Stimulated activated naive B cell treated with anti-CD40 and anti-IgM and Interleukin-4, amounts not matched to agents 10 μg/mL and 1 μg/mL and 100 μg/mL, for 72 hours (primary cell): ENCODE results near the gene SAMD11.

ENCODE experiments used
- ATAC-seq, 2 donors: fragments of 150-1000 bp; cut with Tn5 transposase; replicated peaks; 2 replicates each; pipeline ENCODE4 v1.10.0; 2021; ENCODE audit warnings: moderate library complexity in 1 of 2
- DNase-seq: peaks from one replicate; pipeline ENCODE4 v3.0.0; 2021
- H3K27ac Mint-ChIP-seq: one replicate; pipeline ENCODE4 v1.8.0; 2022; ENCODE audit warnings: mild to moderate bottlenecking, mixed read lengths
- H3K27me3 Mint-ChIP-seq, 2 donors: one replicate each; pipeline ENCODE4 v1.8.0; 2022; ENCODE audit warnings: mixed read lengths in 2 of 2
- H3K36me3 Mint-ChIP-seq, 2 donors: one replicate each; pipeline ENCODE4 v1.8.0; 2022; ENCODE audit warnings: mixed read lengths in 2 of 2, mild to moderate bottlenecking in 1 of 2
- H3K4me1 Mint-ChIP-seq, 2 donors: one replicate each; pipeline ENCODE4 v1.8.0; 2022; ENCODE audit warnings: mixed read lengths in 2 of 2, mild to moderate bottlenecking in 1 of 2
- H3K4me3 Mint-ChIP-seq, 2 donors: one replicate each; pipeline ENCODE4 v1.8.0; 2022; ENCODE audit warnings: mild to moderate bottlenecking in 2 of 2, mixed read lengths in 2 of 2, moderate library complexity in 1 of 2
- H3K9me3 Mint-ChIP-seq, 2 donors: one replicate each; pipeline ENCODE4 v1.8.0; 2022; ENCODE audit warnings: mixed read lengths in 2 of 2, mild to moderate bottlenecking in 1 of 2

The SAMD11 gene

DNA sequence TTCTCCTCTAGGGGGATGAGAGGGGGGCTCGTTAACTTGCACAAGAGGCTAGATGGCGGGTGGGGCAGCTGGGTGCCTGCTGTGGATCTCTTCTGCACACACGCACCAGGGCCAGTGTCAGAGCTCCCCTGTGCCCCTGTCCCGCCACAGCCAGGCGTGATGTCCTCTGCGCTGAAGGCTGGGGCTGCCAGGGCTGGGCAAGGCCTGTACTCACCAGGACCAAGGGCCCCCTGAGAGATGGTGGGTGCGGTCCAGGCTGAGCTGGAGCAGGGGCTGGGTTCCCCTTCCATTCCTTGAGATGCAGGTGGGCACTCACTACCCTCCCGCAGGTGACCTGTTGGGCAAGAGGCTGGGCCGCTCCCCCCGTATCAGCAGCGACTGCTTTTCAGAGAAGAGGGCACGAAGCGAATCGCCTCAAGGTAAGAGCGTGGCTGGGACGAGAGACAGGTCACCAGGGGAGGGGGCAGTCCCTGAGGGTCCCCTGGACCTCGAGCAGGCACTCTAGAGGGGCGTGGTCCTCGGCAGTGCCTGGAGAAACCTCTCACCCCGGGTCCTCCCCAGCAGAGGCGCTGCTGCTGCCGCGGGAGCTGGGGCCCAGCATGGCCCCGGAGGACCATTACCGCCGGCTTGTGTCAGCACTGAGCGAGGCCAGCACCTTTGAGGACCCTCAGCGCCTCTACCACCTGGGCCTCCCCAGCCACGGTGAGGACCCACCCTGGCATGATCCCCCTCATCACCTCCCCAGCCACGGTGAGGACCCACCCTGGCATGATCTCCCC, 15.2 kb downstream of the SAMD11 start:
- Mint-ChIP-seq H3K4me1 (peaks cover 16 to 20% of the 10 kb centered on the region in 2 donors), H3K4me3 (no peak overlapping the region), H3K9me3 (no peaks in the 10 kb centered on the region), H3K27me3 (peaks cover 49 to 59% of the 10 kb centered on the region in 2 donors), H3K27ac (no peak overlapping the region), H3K36me3 (peaks cover under 1 to 1% of the 10 kb centered on the region in 2 donors)
- no peak for DNase-seq
- ATAC-seq = no peak

DNA sequence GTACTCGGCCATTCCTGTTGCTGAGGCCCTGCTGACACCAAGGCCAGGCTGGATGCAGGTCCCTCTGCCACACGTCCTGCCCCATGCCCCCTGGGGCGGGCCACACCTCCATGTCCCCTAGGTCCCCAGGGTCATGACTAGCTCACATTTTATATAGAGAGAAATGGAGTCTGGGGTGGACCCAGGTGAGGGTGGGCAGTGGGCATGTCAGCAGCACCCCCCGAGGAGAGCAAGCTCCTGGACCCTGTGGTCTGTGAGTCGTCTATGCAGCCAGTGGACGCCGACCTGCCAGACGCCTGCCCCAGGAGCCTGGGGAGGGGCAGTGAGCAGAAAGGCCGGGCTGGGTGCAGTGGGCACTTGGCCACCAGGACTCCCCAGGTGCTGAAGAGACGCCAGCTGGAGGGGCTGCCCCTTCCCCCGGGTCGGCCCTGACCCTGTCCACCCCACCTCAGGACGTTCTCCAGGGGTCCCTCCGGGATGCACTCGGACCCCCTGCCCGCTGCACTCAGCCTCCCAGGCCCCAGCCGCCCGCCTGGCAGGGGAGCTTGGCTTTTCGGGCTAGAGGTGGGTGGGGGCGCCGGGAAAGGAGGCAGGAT, 15.9 kb downstream of the SAMD11 start:
- no peak overlapping the region for H3K27ac Mint-ChIP-seq
- H3K4me3 Mint-ChIP-seq = peak overlapping the region in 1 of 2 donors; percentile 75

DNA sequence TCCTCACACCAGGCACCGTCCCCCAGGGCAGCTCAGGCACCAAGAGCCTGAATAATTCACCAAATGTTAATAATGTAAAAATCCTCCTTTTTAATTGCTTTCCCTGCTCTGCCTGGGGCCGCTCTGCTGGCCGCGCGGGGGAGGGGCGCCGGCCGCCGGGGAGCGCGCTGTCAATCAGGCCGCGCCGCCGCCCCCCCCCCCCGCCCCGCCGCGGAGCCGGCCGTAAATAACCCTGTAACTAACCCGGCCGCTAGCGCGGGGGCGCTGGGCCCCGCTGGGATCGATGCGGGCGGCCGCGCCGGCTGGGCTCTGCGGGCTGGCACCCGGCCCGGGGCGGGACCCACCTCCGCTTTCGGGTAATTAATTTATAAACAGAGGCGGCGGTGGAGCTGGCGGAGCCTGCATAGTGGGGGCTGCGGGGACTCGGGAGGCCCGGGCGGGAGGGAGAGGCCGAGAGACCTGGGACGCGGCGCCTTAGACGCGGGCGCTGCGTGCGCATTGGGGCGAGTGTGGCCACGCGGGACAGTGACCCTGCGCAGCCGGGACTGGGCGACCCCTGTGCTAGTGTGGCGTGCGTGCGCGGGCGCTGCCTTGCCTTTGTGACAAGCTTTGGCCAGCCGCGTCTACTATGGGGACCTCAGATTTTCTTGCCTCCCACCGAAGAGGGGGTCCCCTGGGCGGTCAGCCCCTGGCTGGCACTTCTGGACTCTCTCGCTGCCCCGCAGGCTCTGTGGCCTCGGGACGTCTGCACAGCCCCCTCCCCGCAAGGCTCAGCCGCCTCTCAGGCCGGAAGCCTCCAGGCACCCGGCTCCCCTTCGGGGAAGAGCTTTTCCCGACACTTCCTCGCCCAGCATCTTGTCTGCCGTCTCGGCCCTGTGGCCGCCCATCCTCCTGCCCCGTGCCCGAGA, 16.6 kb downstream of the SAMD11 start:
- Mint-ChIP-seq H3K36me3 (peaks cover 10 to 12% of the 10 kb centered on the region in 2 donors), H3K27ac (no peak overlapping the region), H3K4me3 (peak overlapping the region; percentile 46 to 75), H3K9me3 (no peaks in the 10 kb centered on the region), H3K27me3 (peaks cover 42 to 52% of the 10 kb centered on the region in 2 donors), H3K4me1 (peaks cover 14 to 20% of the 10 kb centered on the region in 2 donors)
- DNase-seq = no peak
- ATAC-seq = peak; percentile 26 to 35

More for the DNA sequence above, 15.9 kb downstream of the SAMD11 start:
- H3K27me3 Mint-ChIP-seq = peaks cover 49 to 59% of the 10 kb centered on the region in 2 donors
- no peaks in the 10 kb centered on the region for H3K9me3 Mint-ChIP-seq
- DNase-seq (no peak), ATAC-seq (no peak)
- peaks cover 16 to 20% of the 10 kb centered on the region in 2 donors for H3K4me1 Mint-ChIP-seq
- H3K36me3 Mint-ChIP-seq = peaks cover 4 to 5% of the 10 kb centered on the region in 2 donors

DNA sequence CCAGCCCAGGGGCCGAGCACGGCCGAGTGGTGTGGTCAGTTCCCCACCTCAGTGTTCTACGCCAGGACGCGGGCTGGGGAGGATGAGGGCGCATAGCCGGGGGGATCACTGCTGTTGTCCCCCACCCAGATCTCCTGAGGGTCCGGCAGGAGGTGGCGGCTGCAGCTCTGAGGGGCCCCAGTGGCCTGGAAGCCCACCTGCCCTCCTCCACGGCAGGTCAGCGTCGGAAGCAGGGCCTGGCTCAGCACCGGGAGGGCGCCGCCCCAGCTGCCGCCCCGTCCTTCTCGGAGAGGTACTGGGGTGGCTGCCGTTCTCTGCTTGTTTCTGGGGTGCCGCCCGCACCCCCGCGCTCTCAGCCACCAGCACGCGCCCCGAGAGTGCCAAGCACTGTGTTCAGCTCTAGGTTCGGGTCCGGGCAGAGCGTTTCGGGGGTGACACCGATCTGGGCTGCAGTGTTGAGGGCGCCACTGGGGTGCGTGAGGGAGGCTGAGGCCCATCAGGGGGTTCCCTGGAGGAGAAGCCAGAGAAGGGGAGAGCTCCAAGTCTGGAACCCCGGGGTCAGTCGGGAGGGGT, 17.4 kb downstream of the SAMD11 start:
- H3K4me3 Mint-ChIP-seq = peak overlapping the region; percentile 75 to 80
- DNase-seq = no peak
- peaks cover 17 to 19% of the 10 kb centered on the region in 2 donors for H3K36me3 Mint-ChIP-seq
- H3K4me1 Mint-ChIP-seq = peaks cover 14 to 26% of the 10 kb centered on the region in 2 donors
- peaks cover 36 to 46% of the 10 kb centered on the region in 2 donors for H3K27me3 Mint-ChIP-seq
- H3K9me3 Mint-ChIP-seq = no peaks in the 10 kb centered on the region
- peak; percentile 8 to 10 for ATAC-seq
- H3K27ac Mint-ChIP-seq = peak overlapping the region; percentile 80

DNA sequence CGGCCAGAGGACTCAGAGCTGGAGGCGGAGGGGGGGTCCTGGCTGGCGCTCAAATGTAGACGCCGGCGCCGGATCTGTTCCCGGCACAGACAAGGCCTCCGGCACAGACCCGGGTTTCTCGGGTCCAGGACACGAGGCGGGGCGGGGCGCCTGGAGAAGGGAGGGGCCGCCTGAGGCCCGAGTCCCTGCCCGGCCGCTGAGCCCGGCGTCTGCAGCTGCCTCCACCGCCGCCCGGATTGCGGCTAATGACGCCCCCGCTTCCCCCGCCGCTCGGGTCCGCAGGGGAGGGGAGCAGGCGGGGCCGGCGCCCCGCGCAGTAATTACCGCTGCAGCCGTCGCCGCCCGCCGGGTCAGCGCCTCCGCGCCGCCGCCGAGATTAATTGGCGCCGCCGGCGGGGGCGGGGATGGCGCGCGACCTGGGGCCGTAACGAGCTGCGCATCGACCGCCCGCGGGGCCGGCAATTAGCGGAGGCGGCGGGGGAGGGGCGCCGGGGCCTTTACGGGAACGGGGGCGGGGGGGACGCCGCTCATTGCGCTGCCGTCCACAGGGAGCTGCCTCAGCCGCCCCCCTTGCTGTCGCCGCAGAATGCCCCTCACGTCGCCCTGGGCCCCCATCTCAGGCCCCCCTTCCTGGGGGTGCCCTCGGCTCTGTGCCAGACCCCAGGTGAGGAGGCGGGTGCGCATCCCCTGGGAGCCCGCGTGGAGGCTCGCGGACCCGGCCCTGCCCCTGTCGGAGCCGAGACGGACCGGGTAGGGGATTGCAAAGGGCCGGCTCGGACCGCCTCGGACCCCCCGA, 18.1 kb downstream of the SAMD11 start:
- no peaks in the 10 kb centered on the region for H3K9me3 Mint-ChIP-seq
- H3K4me1 Mint-ChIP-seq = peaks cover 14 to 26% of the 10 kb centered on the region in 2 donors
- peak overlapping the region; percentile 75 to 80 for H3K4me3 Mint-ChIP-seq
- peak overlapping the region; percentile 80 for H3K27ac Mint-ChIP-seq
- H3K36me3 Mint-ChIP-seq = peaks cover 23 to 24% of the 10 kb centered on the region in 2 donors
- DNase-seq = no peak
- H3K27me3 Mint-ChIP-seq = peaks cover 34 to 43% of the 10 kb centered on the region in 2 donors
- ATAC-seq = peak; percentile 38

DNA sequence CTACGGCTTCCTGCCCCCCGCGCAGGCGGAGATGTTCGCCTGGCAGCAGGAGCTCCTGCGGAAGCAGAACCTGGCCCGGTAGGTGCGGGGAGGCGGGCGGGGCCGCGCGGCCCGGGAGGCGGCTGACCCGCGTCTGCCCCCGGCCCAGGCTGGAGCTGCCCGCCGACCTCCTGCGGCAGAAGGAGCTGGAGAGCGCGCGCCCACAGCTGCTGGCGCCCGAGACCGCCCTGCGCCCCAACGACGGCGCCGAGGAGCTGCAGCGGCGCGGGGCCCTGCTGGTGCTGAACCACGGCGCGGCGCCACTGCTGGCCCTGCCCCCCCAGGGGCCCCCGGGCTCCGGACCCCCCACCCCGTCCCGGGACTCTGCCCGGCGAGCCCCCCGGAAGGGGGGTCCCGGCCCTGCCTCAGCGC, 18.7 kb downstream of the SAMD11 start:
- no peak overlapping the region for H3K27ac Mint-ChIP-seq
- DNase-seq (no peak), ATAC-seq (peak; percentile 4 to 11)
- peaks cover 28 to 29% of the 10 kb centered on the region in 2 donors for H3K36me3 Mint-ChIP-seq
- H3K9me3 Mint-ChIP-seq = no peaks in the 10 kb centered on the region
- peak overlapping the region in 1 of 2 donors; percentile 6 for H3K4me3 Mint-ChIP-seq
- H3K27me3 Mint-ChIP-seq = peaks cover 28 to 39% of the 10 kb centered on the region in 2 donors
- H3K4me1 Mint-ChIP-seq = peaks cover 14 to 26% of the 10 kb centered on the region in 2 donors

DNA sequence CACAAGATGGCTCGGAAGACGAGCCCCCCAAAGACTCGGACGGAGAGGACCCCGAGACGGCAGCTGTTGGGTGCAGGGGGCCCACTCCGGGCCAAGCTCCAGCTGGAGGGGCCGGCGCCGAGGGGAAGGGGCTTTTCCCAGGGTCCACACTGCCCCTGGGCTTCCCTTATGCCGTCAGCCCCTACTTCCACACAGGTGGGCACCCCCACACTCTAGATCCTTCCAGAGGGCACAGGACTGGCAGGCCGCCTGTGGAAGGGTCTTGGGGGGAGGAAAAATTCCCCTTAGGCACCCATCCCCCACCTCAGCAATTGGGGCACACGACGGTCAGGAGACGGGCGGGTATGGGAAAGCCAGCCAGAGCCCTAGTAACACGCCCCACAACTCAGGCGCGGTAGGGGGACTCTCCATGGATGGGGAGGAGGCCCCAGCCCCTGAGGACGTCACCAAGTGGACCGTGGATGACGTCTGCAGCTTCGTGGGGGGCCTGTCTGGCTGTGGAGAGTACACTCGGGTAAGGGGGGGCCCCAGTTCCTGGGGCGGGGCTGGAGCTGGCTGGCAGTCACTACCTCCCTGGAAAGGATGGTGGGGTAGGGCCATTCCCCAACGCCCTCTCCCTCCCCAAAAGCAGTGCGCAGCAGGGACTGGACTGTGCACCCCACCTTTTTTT, 19.3 kb downstream of the SAMD11 start:
- H3K4me1 Mint-ChIP-seq = peaks cover 12 to 26% of the 10 kb centered on the region in 2 donors
- H3K4me3 Mint-ChIP-seq = no peak overlapping the region
- no peaks in the 10 kb centered on the region for H3K9me3 Mint-ChIP-seq
- ATAC-seq (no peak), DNase-seq (no peak)
- peaks cover 34 to 35% of the 10 kb centered on the region in 2 donors for H3K36me3 Mint-ChIP-seq
- H3K27ac Mint-ChIP-seq = no peak overlapping the region
- peaks cover 23 to 35% of the 10 kb centered on the region in 2 donors for H3K27me3 Mint-ChIP-seq

DNA sequence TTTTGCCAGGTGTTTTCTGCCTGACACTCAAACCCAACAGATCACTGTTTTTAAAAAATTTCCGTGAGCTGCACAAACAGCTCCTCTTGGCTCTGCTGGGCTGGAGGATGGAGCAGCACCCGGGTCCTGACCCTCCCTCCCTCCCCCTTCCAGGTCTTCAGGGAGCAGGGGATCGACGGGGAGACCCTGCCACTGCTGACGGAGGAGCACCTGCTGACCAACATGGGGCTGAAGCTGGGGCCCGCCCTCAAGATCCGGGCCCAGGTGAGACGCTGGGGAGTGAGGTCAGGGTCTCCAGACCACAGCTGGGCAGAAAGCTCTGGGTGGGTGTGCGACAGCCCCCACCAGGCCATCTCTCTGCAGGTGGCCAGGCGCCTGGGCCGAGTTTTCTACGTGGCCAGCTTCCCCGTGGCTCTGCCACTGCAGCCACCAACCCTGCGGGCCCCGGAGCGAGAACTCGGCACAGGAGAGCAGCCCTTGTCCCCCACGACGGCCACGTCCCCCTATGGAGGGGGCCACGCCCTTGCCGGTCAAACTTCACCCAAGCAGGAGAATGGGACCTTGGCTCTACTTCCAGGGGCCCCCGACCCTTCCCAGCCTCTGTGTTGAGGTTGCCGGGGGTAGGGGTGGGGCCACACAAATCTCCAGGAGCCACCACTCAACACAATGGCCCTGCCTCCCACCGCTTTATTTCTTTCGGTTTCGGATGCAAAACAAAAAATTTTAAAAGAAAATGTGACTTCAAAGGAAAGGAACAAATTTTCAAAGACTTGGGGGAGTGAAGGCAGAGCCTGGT, 20.0 kb downstream of the SAMD11 start:
- H3K27me3 Mint-ChIP-seq = peaks cover 16 to 27% of the 10 kb centered on the region in 2 donors
- DNase-seq (no peak), ATAC-seq (no peak)
- H3K36me3 Mint-ChIP-seq = peaks cover 39 to 42% of the 10 kb centered on the region in 2 donors
- H3K4me3 Mint-ChIP-seq = no peak overlapping the region
- H3K27ac Mint-ChIP-seq = no peak overlapping the region
- H3K9me3 Mint-ChIP-seq = no peaks in the 10 kb centered on the region
- H3K4me1 Mint-ChIP-seq = peaks cover 10 to 26% of the 10 kb centered on the region in 2 donors

DNA sequence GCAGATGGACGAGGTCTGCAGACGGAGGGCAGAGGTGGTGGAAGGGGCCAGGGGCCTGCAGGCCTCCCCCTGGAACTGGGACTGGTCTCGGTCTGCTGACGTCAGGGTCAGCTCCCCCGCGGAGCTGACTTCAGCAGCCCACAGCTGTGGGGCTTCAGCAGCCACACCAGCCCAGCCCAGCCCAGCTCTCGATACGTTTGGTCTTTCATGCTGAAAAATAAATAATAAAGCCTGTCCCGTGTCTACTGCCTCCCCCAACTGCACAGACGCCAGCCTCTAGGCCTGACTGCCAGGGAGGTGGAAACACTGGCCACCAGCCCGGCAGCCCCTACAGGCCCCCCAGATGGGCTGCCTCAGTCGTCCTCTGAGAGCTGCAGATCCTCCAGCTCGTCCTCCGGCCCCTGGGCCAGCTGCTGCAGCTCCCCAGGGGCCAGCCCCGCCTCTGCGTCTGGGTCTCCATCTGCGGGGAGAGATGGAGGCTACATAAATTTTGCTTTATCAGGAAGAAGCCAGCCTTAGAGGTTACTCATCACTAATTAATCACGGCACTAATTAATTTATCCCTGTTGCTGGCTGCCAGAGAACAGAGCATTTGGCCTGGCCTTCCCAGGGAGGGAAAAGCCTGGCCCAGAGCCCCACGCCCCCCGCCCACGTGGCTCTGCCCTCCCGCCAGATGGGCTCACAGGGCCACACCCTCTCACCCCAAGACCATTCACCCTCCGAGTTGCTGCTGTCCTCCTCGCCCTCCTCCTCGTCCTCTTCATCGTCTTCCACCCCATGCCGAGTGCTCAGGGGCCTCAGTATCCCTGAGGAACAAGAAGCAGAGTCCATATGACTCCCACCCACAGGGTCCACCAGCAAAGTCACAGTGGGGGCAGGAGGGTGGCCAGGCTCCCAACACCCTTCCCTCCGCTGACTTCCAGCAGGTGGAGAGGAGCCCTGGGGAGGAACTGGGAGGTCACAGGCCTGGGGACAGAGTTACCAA, 20.9 kb downstream of the SAMD11 start:
- Mint-ChIP-seq H3K9me3 (no peaks in the 10 kb centered on the region), H3K4me3 (no peak overlapping the region), H3K36me3 (peaks cover 48 to 51% of the 10 kb centered on the region in 2 donors), H3K27ac (no peak overlapping the region), H3K27me3 (peaks cover 9 to 18% of the 10 kb centered on the region in 2 donors), H3K4me1 (peaks cover 7 to 21% of the 10 kb centered on the region in 2 donors)
- DNase-seq (no peak), ATAC-seq (no peak)

DNA sequence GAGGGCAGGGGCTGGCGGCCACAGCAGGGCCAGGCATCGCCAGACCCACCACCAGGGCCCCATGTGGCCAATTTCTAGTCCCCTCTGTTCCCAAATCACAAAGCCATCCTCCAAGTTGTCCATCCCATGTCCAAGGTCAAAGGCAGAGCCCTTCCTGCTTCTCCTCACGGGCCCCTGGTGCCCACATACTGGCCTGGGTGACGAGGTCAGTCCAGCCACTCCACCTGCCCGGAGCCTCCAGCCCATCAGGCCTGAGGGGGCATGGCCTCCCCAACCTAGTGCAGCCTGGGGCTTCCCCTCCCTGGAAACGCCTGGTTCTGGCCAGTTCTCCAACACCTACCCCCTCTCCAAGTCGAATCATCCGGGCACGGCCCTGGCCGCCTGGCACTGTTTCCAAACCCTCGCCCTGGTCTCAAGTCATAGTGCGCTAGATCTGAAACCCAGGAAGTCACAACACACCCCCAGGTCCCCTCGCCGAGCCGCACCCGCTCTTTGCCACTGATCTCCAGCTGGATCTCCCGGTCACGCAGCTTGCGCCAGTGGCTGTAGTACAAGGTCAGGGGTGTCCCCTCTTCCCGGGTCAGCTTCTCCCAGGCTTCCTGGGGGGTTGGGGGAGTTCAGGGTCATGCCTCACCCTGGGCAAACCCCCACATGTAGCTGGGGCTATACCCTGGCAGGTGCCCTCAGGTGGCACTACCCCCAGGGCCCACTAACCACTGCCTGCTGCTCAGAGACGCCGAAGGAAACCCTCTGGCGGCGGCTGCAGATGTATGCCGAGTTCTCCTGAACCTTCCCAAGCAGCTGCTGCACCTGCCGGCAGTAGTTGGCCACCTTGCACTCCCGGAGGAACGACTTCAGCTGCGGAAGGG, 22.2 kb downstream of the SAMD11 start:
- Mint-ChIP-seq H3K27ac (no peak overlapping the region), H3K4me1 (peaks cover 5 to 17% of the 10 kb centered on the region in 2 donors), H3K9me3 (no peaks in the 10 kb centered on the region), H3K36me3 (peaks cover 56 to 64% of the 10 kb centered on the region in 2 donors), H3K27me3 (peaks cover 6 to 12% of the 10 kb centered on the region in 2 donors), H3K4me3 (no peak overlapping the region)
- ATAC-seq (no peak), DNase-seq (no peak)
